ENCODE measurements around the gene MYRFL. TPM values are rescaled to one million over a fixed set of nuclear protein-coding genes. Genes with fewer than 3 reads are reported as not detected.

MYRFL gene
- total RNA-seq, 1 donor from 2014 or later: 0.20 TPM

GRCh38 chr12:69952890-69953289 is 127.9 kb downstream of the MYRFL start:
- no peak overlapping the region for H2AFZ ChIP-seq (ENCODE audit: low read depth, low read length)
- no peak overlapping the region for H3K27ac ChIP-seq (ENCODE audit: low read depth, low read length)
- H3K36me3 ChIP-seq (ENCODE audit: insufficient read depth, low read length): no peaks in the 10 kb centered on the region
- H3K9ac ChIP-seq (ENCODE audit: low read length): no peak overlapping the region
- H3K27me3 ChIP-seq (ENCODE audit: insufficient read depth, low read length): no peaks in the 10 kb centered on the region
- no peak overlapping the region for H3K4me2 ChIP-seq (ENCODE audit: low read length)
- Mint-ChIP-seq H3K36me3 (ENCODE audit: low read depth, unreplicated experiment) (no peaks in the 10 kb centered on the region), H3K9me3 (ENCODE audit: unreplicated experiment) (peaks cover 9% of the 10 kb centered on the region), H3K27ac (ENCODE audit: unreplicated experiment) (no peak overlapping the region), H3K27me3 (ENCODE audit: low read depth, unreplicated experiment) (no peaks in the 10 kb centered on the region), H3K4me1 (ENCODE audit: low read depth, unreplicated experiment) (no peaks in the 10 kb centered on the region), H3K4me3 (ENCODE audit: unreplicated experiment) (no peak overlapping the region)
- DNase-seq (ENCODE audit: low read depth) (no peak), FAIRE-seq (no peak)
- TF ChIP-seq EZH2 (IDR thresholded peaks at IDR 0.05; ENCODE audit: insufficient read depth, low read length) (no peak), CTCF (IDR thresholded peaks at IDR 0.05; ENCODE audit: insufficient read depth, low read depth, low read length) (no peak)
- H3K9me3 ChIP-seq (ENCODE audit: insufficient read depth, low read depth, low read length): no peaks in the 10 kb centered on the region
- no peaks in the 10 kb centered on the region for H4K20me1 ChIP-seq (ENCODE audit: insufficient read depth, low read length)
- no peak overlapping the region for H3K4me3 ChIP-seq (ENCODE audit: insufficient read depth, low read depth, low read length)
- no peaks in the 10 kb centered on the region for H3K79me2 ChIP-seq (ENCODE audit: insufficient read depth, low read length)
- no peaks in the 10 kb centered on the region for H3K4me1 ChIP-seq (ENCODE audit: insufficient read depth, low read length)

GRCh38 chr12:69961246-69961645 is 136.2 kb downstream of the MYRFL start:
- Histone ChIP-seq H3K27me3 (ENCODE audit: insufficient read depth, low read length) (no peaks in the 10 kb centered on the region), H3K9me3 (ENCODE audit: insufficient read depth, low read depth, low read length) (no peaks in the 10 kb centered on the region), H3K4me1 (ENCODE audit: insufficient read depth, low read length) (peaks cover 4% of the 10 kb centered on the region), H3K9ac (ENCODE audit: low read length) (no peak overlapping the region), H4K20me1 (ENCODE audit: insufficient read depth, low read length) (no peaks in the 10 kb centered on the region), H3K4me3 (ENCODE audit: insufficient read depth, low read depth, low read length) (no peak overlapping the region), H3K27ac (ENCODE audit: low read depth, low read length) (no peak overlapping the region), H2AFZ (ENCODE audit: low read depth, low read length) (no peak overlapping the region), H3K4me2 (ENCODE audit: low read length) (no peak overlapping the region), H3K36me3 (ENCODE audit: insufficient read depth, low read length) (no peaks in the 10 kb centered on the region), H3K79me2 (ENCODE audit: insufficient read depth, low read length) (no peaks in the 10 kb centered on the region)
- peaks cover 7% of the 10 kb centered on the region for H3K4me1 Mint-ChIP-seq (ENCODE audit: low read depth, unreplicated experiment)
- no peaks in the 10 kb centered on the region for H3K27me3 Mint-ChIP-seq (ENCODE audit: low read depth, unreplicated experiment)
- FAIRE-seq (no peak), DNase-seq (ENCODE audit: low read depth) (no peak)
- H3K9me3 Mint-ChIP-seq (ENCODE audit: unreplicated experiment): peaks cover 3% of the 10 kb centered on the region
- TF ChIP-seq CTCF (IDR thresholded peaks at IDR 0.05; ENCODE audit: insufficient read depth, low read depth, low read length): no peak
- TF ChIP-seq EZH2 (IDR thresholded peaks at IDR 0.05; ENCODE audit: insufficient read depth, low read length): no peak
- no peak overlapping the region for H3K27ac Mint-ChIP-seq (ENCODE audit: unreplicated experiment)
- no peak overlapping the region for H3K4me3 Mint-ChIP-seq (ENCODE audit: unreplicated experiment)
- H3K36me3 Mint-ChIP-seq (ENCODE audit: low read depth, unreplicated experiment): no peaks in the 10 kb centered on the region

- DNase-seq (ENCODE audit: low read depth): peak; percentile 61
- Mint-ChIP-seq H3K27me3 (ENCODE audit: low read depth, unreplicated experiment) (no peaks in the 10 kb centered on the region), H3K4me1 (ENCODE audit: low read depth, unreplicated experiment) (peaks cover 12% of the 10 kb centered on the region), H3K27ac (ENCODE audit: unreplicated experiment) (peak overlapping the region; percentile 75), H3K4me3 (ENCODE audit: unreplicated experiment) (no peak overlapping the region), H3K9me3 (ENCODE audit: unreplicated experiment) (no peaks in the 10 kb centered on the region), H3K36me3 (ENCODE audit: low read depth, unreplicated experiment) (no peaks in the 10 kb centered on the region)
- H3K4me3 ChIP-seq (ENCODE audit: insufficient read depth, low read depth, low read length): no peak overlapping the region
- no peaks in the 10 kb centered on the region for H4K20me1 ChIP-seq (ENCODE audit: insufficient read depth, low read length)
- H3K4me1 ChIP-seq (ENCODE audit: insufficient read depth, low read length): peaks cover 6% of the 10 kb centered on the region
- H3K9ac ChIP-seq (ENCODE audit: low read length): no peak overlapping the region
- no peaks in the 10 kb centered on the region for H3K27me3 ChIP-seq (ENCODE audit: insufficient read depth, low read length)
- H3K36me3 ChIP-seq (ENCODE audit: insufficient read depth, low read length): no peaks in the 10 kb centered on the region
- FAIRE-seq: no peak
- no peaks in the 10 kb centered on the region for H3K9me3 ChIP-seq (ENCODE audit: insufficient read depth, low read depth, low read length)
- H3K79me2 ChIP-seq (ENCODE audit: insufficient read depth, low read length): no peaks in the 10 kb centered on the region
- TF ChIP-seq CTCF (IDR thresholded peaks at IDR 0.05; ENCODE audit: insufficient read depth, low read depth, low read length) (no peak), EZH2 (IDR thresholded peaks at IDR 0.05; ENCODE audit: insufficient read depth, low read length) (no peak)
- peak overlapping the region; percentile 38 for H3K4me2 ChIP-seq (ENCODE audit: low read length)
- H3K27ac ChIP-seq (ENCODE audit: low read depth, low read length): peak overlapping the region; percentile 45
- H2AFZ ChIP-seq (ENCODE audit: low read depth, low read length): no peak overlapping the region
Measured at GRCh38 chr12:69966409-69966808, 141.4 kb downstream of the MYRFL start.

Measured in astrocyte (in vitro differentiated cells and primary cell).